ENCODE data around the gene ZNF621. TPM values are rescaled to one million over a fixed set of nuclear protein-coding genes. Genes with fewer than 3 reads are reported as not detected.

ZNF621 gene
- total RNA-seq, 1 donor from 2014 or later = 27.0 TPM

- Mint-ChIP-seq H3K27ac (ENCODE audit: unreplicated experiment) (no peak overlapping the region), H3K36me3 (ENCODE audit: low read depth) (peaks cover under 1% of the 10 kb centered on the region), H3K9me3 (ENCODE audit: low read depth) (peaks cover 3% of the 10 kb centered on the region), H3K4me1 (ENCODE audit: low read depth) (peaks cover 27% of the 10 kb centered on the region), H3K4me3 (ENCODE audit: unreplicated experiment) (no peak overlapping the region), H3K27me3 (ENCODE audit: low read depth) (no peaks in the 10 kb centered on the region)
- DNase-seq (ENCODE audit: low spot score) = no peak
- TF ChIP-seq, protein P1, sequence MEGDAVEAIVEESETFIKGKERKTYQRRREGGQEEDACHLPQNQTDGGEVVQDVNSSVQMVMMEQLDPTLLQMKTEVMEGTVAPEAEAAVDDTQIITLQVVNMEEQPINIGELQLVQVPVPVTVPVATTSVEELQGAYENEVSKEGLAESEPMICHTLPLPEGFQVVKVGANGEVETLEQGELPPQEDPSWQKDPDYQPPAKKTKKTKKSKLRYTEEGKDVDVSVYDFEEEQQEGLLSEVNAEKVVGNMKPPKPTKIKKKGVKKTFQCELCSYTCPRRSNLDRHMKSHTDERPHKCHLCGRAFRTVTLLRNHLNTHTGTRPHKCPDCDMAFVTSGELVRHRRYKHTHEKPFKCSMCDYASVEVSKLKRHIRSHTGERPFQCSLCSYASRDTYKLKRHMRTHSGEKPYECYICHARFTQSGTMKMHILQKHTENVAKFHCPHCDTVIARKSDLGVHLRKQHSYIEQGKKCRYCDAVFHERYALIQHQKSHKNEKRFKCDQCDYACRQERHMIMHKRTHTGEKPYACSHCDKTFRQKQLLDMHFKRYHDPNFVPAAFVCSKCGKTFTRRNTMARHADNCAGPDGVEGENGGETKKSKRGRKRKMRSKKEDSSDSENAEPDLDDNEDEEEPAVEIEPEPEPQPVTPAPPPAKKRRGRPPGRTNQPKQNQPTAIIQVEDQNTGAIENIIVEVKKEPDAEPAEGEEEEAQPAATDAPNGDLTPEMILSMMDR (IDR thresholded peaks at IDR 0.05) = no peak
These were observed 3.5 kb upstream of the ZNF621 start for GRCh38 chr3:40521254-40521653.

GRCh38 chr3:40523781-40524180 is 979 bp upstream of the ZNF621 start:
- Mint-ChIP-seq H3K4me3 (ENCODE audit: unreplicated experiment) (peak overlapping the region; percentile 85), H3K27me3 (ENCODE audit: low read depth) (no peaks in the 10 kb centered on the region), H3K27ac (ENCODE audit: unreplicated experiment) (peak overlapping the region; percentile 49), H3K36me3 (ENCODE audit: low read depth) (peaks cover 18% of the 10 kb centered on the region), H3K4me1 (ENCODE audit: low read depth) (peaks cover 34% of the 10 kb centered on the region), H3K9me3 (ENCODE audit: low read depth) (peaks cover 2% of the 10 kb centered on the region)
- TF ChIP-seq, protein P1 (IDR thresholded peaks at IDR 0.05) = no peak
- no peak for DNase-seq (ENCODE audit: low spot score)

- peak overlapping the region; percentile 85 for H3K4me3 Mint-ChIP-seq (ENCODE audit: unreplicated experiment)
- H3K9me3 Mint-ChIP-seq (ENCODE audit: low read depth) = no peaks in the 10 kb centered on the region
- peaks cover 36% of the 10 kb centered on the region for H3K4me1 Mint-ChIP-seq (ENCODE audit: low read depth)
- TF ChIP-seq, protein P1 (IDR thresholded peaks at IDR 0.05) = no peak
- peaks cover 21% of the 10 kb centered on the region for H3K36me3 Mint-ChIP-seq (ENCODE audit: low read depth)
- DNase-seq (ENCODE audit: low spot score) = no peak
- no peaks in the 10 kb centered on the region for H3K27me3 Mint-ChIP-seq (ENCODE audit: low read depth)
- peak overlapping the region; percentile 49 for H3K27ac Mint-ChIP-seq (ENCODE audit: unreplicated experiment)
These were observed 565 bp upstream of the ZNF621 start for GRCh38 chr3:40524222-40524567.

- TF ChIP-seq, protein P1 (IDR thresholded peaks at IDR 0.05) = no peak
- peaks cover 36% of the 10 kb centered on the region for H3K4me1 Mint-ChIP-seq (ENCODE audit: low read depth)
- H3K4me3 Mint-ChIP-seq (ENCODE audit: unreplicated experiment) = no peak overlapping the region
- H3K36me3 Mint-ChIP-seq (ENCODE audit: low read depth) = peaks cover 61% of the 10 kb centered on the region
- DNase-seq (ENCODE audit: low spot score) = no peak
- no peak overlapping the region for H3K27ac Mint-ChIP-seq (ENCODE audit: unreplicated experiment)
- H3K9me3 Mint-ChIP-seq (ENCODE audit: low read depth) = peaks cover 19% of the 10 kb centered on the region
- no peaks in the 10 kb centered on the region for H3K27me3 Mint-ChIP-seq (ENCODE audit: low read depth)
These were observed 3.7 kb downstream of the ZNF621 start for GRCh38 chr3:40528426-40528825.

DNA sequence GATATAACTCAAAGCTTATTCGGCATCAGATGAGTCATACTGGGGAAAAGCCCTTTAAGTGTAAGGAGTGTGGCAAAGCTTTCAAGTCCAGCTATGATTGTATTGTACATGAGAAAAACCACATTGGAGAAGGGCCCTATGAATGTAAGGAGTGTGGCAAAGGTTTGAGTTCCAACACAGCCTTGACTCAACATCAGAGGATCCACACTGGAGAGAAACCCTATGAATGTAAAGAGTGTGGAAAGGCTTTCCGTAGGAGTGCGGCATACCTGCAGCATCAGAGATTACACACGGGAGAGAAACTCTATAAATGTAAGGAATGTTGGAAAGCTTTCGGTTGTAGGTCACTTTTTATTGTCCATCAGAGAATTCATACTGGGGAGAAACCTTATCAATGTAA is 7.5 kb downstream of the ZNF621 start:
- TF ChIP-seq, protein P1 (IDR thresholded peaks at IDR 0.05) = no peak
- H3K9me3 Mint-ChIP-seq (ENCODE audit: low read depth) = peaks cover 33% of the 10 kb centered on the region
- peaks cover 83% of the 10 kb centered on the region for H3K36me3 Mint-ChIP-seq (ENCODE audit: low read depth)
- H3K27me3 Mint-ChIP-seq (ENCODE audit: low read depth) = no peaks in the 10 kb centered on the region
- no peak overlapping the region for H3K4me3 Mint-ChIP-seq (ENCODE audit: unreplicated experiment)
- no peak overlapping the region for H3K27ac Mint-ChIP-seq (ENCODE audit: unreplicated experiment)
- peaks cover 10% of the 10 kb centered on the region for H3K4me1 Mint-ChIP-seq (ENCODE audit: low read depth)
- no peak for DNase-seq (ENCODE audit: low spot score)
